ENCODE measurements around the gene FAM98B. TPM values are rescaled to one million over a fixed set of nuclear protein-coding genes. Genes with fewer than 3 reads are reported as not detected.

Gene FAM98B
- polyA plus RNA-seq, 1 of the 3 experiments (the other 2 are of a cell fraction), result 5.7 TPM

DNA sequence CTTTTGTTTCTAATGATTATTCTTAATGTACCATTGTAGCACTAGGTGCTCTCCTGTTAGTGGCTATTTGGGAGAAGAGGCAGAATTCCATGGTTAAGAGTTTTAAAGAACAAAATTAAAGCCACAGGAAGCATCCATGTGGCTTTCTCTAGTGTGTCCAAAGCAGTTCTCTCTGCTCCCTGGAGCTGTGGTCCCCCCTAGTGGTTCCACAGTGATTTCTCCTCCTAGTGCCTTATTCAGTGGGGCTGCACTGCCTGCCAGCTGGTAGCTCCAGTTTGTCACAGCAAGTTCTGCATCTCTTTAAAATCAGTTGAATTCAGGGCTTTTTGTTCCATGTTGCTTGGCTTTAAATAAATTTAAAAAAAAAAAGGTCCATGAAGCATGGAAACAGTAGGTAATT lies 39.6 kb upstream of the FAM98B start:
- Histone ChIP-seq H3K79me2 (ENCODE audit: insufficient read depth) (no peaks in the 10 kb centered on the region), H3K9me2 (no peaks in the 10 kb centered on the region), H3F3A (replicated peaks; ENCODE audit: insufficient read depth) (no peaks in the 10 kb centered on the region), H2AFZ (ENCODE audit: low read depth) (no peak overlapping the region), H3K4me3 (ENCODE audit: low read depth in 2 of 2, low read length in 1 of 2) (no peak overlapping the region), H4K20me1 (ENCODE audit: insufficient read depth) (no peaks in the 10 kb centered on the region), H3K4me2 (no peak overlapping the region), H3K4me1 (ENCODE audit: control insufficient read depth in 1 of 2, insufficient read depth in 2 of 2, low read depth in 1 of 2, low read length in 1 of 2) (no peaks in the 10 kb centered on the region), H3K27me3 (ENCODE audit: insufficient read depth) (peaks cover 6% of the 10 kb centered on the region; the same call in 1 of the 2 replicates), H3K9ac (no peak overlapping the region), H3K9me3 (no peaks in the 10 kb centered on the region), H3K36me3 (replicated peaks in 1 of 2; ENCODE audit: control insufficient read depth in 1 of 2, insufficient read depth in 2 of 2, low read length in 1 of 2) (no peaks in the 10 kb centered on the region), H3K27ac (ENCODE audit: low read depth in 2 of 2, low read length in 1 of 2) (no peak overlapping the region)
- ChIA-PET CTCF (interaction anchor here (1.5 to 4.3 kb wide), 5 partner anchors 21 to 522 kb away, joined by 3 to 27 read pairs (median 4); no protein-coding TSS in a partner anchor), POLR2A (no interaction called here)
- TF ChIP-seq SMC3 (IDR thresholded peaks at IDR 0.05; ENCODE audit: low read depth, low read length) (peak; percentile 76), RAD21 (IDR thresholded peaks at IDR 0.05; ENCODE audit: low read length) (peak; percentile 75), TAF1 (IDR thresholded peaks at IDR 0.05; ENCODE audit: borderline replicate concordance, low read depth, low read length) (no peak)
- TF ChIP-seq, protein P1, sequence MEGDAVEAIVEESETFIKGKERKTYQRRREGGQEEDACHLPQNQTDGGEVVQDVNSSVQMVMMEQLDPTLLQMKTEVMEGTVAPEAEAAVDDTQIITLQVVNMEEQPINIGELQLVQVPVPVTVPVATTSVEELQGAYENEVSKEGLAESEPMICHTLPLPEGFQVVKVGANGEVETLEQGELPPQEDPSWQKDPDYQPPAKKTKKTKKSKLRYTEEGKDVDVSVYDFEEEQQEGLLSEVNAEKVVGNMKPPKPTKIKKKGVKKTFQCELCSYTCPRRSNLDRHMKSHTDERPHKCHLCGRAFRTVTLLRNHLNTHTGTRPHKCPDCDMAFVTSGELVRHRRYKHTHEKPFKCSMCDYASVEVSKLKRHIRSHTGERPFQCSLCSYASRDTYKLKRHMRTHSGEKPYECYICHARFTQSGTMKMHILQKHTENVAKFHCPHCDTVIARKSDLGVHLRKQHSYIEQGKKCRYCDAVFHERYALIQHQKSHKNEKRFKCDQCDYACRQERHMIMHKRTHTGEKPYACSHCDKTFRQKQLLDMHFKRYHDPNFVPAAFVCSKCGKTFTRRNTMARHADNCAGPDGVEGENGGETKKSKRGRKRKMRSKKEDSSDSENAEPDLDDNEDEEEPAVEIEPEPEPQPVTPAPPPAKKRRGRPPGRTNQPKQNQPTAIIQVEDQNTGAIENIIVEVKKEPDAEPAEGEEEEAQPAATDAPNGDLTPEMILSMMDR (IDR thresholded peaks at IDR 0.05), result peak; percentile 83
- TF ChIP-seq, protein P2, sequence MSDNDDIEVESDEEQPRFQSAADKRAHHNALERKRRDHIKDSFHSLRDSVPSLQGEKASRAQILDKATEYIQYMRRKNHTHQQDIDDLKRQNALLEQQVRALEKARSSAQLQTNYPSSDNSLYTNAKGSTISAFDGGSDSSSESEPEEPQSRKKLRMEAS (IDR thresholded peaks at IDR 0.05; ENCODE audit: low read depth), result no peak
- DNase-seq, result peak; percentile 54

DNA sequence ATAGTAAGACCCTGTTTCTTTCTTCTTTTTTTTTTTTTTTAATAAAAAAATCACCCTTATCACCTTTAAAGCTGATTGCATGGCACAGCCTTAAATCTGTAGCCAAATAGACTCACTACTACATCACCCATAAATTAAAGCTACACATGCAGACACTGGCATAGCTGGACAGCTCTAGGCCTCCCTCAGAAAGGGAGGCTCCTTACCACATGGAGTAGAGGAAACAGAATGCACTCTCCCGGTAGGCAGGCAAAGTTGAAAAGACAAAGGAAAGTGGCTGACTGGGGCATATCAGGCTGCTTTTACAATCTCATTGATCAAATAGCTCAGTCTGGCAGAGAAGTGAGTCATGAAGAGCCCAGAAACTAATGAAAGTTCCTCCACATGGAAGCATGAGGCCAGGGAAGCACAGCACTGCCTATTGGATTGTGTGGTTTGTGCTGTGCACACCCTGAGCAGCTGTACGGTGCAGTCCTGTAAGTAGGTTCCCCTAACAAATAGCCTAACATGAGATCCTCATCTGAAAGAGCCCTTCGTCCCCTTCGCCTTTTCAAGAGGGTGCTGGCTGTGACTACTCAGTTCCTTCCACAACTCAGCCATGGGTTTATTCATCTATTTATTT lies 32.7 kb upstream of the FAM98B start:
- no peaks in the 10 kb centered on the region for H3F3A ChIP-seq (replicated peaks; ENCODE audit: insufficient read depth)
- CTCF ChIA-PET, result interaction anchor here (1.0 to 2.5 kb wide), 3 partner anchors 12 to 426 kb away, joined by 3 to 16 read pairs (median 11); no protein-coding TSS in a partner anchor
- TF ChIP-seq POLR2AphosphoS5 (IDR thresholded peaks at IDR 0.05; ENCODE audit: low read depth, low read length), result no peak
- TF ChIP-seq TCF12 (IDR thresholded peaks at IDR 0.05), result no peak
- TF ChIP-seq, protein P3, sequence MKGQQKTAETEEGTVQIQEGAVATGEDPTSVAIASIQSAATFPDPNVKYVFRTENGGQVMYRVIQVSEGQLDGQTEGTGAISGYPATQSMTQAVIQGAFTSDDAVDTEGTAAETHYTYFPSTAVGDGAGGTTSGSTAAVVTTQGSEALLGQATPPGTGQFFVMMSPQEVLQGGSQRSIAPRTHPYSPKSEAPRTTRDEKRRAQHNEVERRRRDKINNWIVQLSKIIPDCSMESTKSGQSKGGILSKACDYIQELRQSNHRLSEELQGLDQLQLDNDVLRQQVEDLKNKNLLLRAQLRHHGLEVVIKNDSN (IDR thresholded peaks at IDR 0.05; ENCODE audit: borderline replicate concordance, low read depth), result no peak
- TF ChIP-seq TEAD4 (IDR thresholded peaks at IDR 0.05; ENCODE audit: borderline replicate concordance, insufficient read depth), result no peak
- TF ChIP-seq, protein P4, sequence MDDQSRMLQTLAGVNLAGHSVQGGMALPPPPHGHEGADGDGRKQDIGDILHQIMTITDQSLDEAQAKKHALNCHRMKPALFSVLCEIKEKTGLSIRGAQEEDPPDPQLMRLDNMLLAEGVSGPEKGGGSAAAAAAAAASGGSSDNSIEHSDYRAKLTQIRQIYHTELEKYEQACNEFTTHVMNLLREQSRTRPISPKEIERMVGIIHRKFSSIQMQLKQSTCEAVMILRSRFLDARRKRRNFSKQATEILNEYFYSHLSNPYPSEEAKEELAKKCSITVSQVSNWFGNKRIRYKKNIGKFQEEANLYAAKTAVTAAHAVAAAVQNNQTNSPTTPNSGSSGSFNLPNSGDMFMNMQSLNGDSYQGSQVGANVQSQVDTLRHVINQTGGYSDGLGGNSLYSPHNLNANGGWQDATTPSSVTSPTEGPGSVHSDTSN (IDR thresholded peaks at IDR 0.05), result no peak
- TF ChIP-seq, protein P2 (IDR thresholded peaks at IDR 0.05; ENCODE audit: low read depth), result no peak
- TF ChIP-seq RFX5 (IDR thresholded peaks at IDR 0.05; ENCODE audit: low read length), result no peak
- no peak for TF ChIP-seq RAD21 (IDR thresholded peaks at IDR 0.05; ENCODE audit: low read length)
- TF ChIP-seq RCOR1 (IDR thresholded peaks at IDR 0.05; ENCODE audit: low read length), result no peak
- TF ChIP-seq JUND (IDR thresholded peaks at IDR 0.05), result no peak
- no peak for TF ChIP-seq FOXM1 (IDR thresholded peaks at IDR 0.05; ENCODE audit: low read depth)
- no peak for TF ChIP-seq MEF2A (IDR thresholded peaks at IDR 0.05; ENCODE audit: borderline replicate concordance, low read depth)
- no peak overlapping the region for H3K9ac ChIP-seq
- H3K4me2 ChIP-seq, result no peak overlapping the region
- no peaks in the 10 kb centered on the region for H3K79me2 ChIP-seq (ENCODE audit: insufficient read depth)
- H3K9me3 ChIP-seq, result no peaks in the 10 kb centered on the region
- POLR2A ChIA-PET, result no interaction called here
- H3K27me3 ChIP-seq (ENCODE audit: insufficient read depth), result peaks cover 6% of the 10 kb centered on the region; the same call in 1 of the 2 replicates
- H3K9me2 ChIP-seq, result no peaks in the 10 kb centered on the region
- no peaks in the 10 kb centered on the region for H3K4me1 ChIP-seq (ENCODE audit: control insufficient read depth in 1 of 2, insufficient read depth in 2 of 2, low read depth in 1 of 2, low read length in 1 of 2)
- no peak for DNase-seq
- H3K36me3 ChIP-seq (replicated peaks in 1 of 2; ENCODE audit: control insufficient read depth in 1 of 2, insufficient read depth in 2 of 2, low read length in 1 of 2), result no peaks in the 10 kb centered on the region
- H3K27ac ChIP-seq (ENCODE audit: low read depth in 2 of 2, low read length in 1 of 2), result no peak overlapping the region
- no peak overlapping the region for H3K4me3 ChIP-seq (ENCODE audit: low read depth in 2 of 2, low read length in 1 of 2)
- no peak overlapping the region for H2AFZ ChIP-seq (ENCODE audit: low read depth)
- 66% methylated on average over 4 of the region's 4 CpGs for whole genome bisulfite sequencing (ENCODE audit: low lambda C conversion rate)
- H4K20me1 ChIP-seq (ENCODE audit: insufficient read depth), result no peaks in the 10 kb centered on the region

All from SK-N-SH (cell line).